ENCODE data around the gene ZEB2. TPM values are rescaled to one million over a fixed set of nuclear protein-coding genes. Genes with fewer than 3 reads are reported as not detected.

The ZEB2 gene
- total RNA-seq, 6 experiments from 2014 or later, result 13.5 to 35.9 (median 21.7) TPM

DNA sequence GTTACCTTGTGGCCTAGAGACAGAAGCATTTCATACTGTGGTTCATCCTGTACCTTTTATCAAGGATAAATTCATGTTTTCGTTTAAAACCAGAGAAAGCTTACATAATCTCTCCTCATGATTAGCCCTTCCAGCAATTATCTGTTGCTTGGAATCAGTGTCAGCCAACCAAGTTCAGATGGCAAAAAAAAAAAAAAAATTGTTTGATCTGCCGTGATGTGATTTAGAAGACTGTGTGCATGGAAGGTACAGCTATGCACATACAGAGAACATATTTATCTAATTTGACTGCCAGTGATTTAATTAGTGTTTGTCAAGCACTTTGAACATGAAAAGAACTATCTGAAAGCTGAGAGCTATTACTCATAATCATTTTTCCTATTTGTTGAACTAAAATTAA lies 180.9 kb downstream of the ZEB2 start:
- H3K36me3 ChIP-seq, result no peaks in the 10 kb centered on the region
- intact Hi-C loops (cut with DNase I), result no loop called here
- no peak for TF ChIP-seq POLR2A (IDR thresholded peaks at IDR 0.05)
- TF ChIP-seq, protein P1, sequence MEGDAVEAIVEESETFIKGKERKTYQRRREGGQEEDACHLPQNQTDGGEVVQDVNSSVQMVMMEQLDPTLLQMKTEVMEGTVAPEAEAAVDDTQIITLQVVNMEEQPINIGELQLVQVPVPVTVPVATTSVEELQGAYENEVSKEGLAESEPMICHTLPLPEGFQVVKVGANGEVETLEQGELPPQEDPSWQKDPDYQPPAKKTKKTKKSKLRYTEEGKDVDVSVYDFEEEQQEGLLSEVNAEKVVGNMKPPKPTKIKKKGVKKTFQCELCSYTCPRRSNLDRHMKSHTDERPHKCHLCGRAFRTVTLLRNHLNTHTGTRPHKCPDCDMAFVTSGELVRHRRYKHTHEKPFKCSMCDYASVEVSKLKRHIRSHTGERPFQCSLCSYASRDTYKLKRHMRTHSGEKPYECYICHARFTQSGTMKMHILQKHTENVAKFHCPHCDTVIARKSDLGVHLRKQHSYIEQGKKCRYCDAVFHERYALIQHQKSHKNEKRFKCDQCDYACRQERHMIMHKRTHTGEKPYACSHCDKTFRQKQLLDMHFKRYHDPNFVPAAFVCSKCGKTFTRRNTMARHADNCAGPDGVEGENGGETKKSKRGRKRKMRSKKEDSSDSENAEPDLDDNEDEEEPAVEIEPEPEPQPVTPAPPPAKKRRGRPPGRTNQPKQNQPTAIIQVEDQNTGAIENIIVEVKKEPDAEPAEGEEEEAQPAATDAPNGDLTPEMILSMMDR (IDR thresholded peaks at IDR 0.05), result no peak
- no peaks in the 10 kb centered on the region for H3K4me1 ChIP-seq
- DNase-seq (no peak), ATAC-seq (no peak)
- WGBS (ENCODE audit: insufficient coverage, low coverage, low lambda C conversion rate, missing lambda C conversion rate), result 69% methylated on average over 2 of the region's 2 CpGs
- no peak overlapping the region for H3K4me3 ChIP-seq
- H3K9me3 ChIP-seq, result peaks cover 0 to 4% (median 0%) of the 10 kb centered on the region in 4 donors
- H3K27ac ChIP-seq, result no peak overlapping the region
- H3K27me3 ChIP-seq, result no peaks in the 10 kb centered on the region

DNA sequence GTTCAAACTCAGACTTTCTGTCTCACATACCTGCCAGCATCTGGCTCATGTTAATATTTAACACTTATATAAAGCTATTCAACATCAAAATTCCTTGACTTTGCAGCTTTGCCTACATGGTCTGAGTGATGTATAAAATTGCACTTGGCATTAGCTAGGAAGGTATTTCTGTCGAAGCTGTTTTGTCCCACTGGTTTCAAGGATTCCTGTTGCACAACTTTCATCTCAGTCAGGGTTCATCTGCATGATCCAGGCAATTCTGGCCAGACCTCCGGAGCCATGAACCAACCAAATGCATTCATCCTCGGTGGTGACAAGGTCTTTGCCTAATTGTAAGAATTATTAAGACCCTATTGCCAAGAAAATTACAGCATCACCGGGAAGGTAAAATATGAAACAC lies 185.4 kb downstream of the ZEB2 start:
- no peaks in the 10 kb centered on the region for H3K9me3 ChIP-seq
- no peak overlapping the region for H3K27ac ChIP-seq
- DNase-seq, result no peak
- H3K4me1 ChIP-seq, result no peaks in the 10 kb centered on the region
- ATAC-seq, result no peak
- TF ChIP-seq POLR2A (IDR thresholded peaks at IDR 0.05), result no peak
- TF ChIP-seq, protein P1 (IDR thresholded peaks at IDR 0.05), result no peak
- WGBS (ENCODE audit: insufficient coverage, low coverage, low lambda C conversion rate, missing lambda C conversion rate), result 42% methylated on average over 4 of the region's 4 CpGs
- H3K27me3 ChIP-seq, result no peaks in the 10 kb centered on the region
- no peaks in the 10 kb centered on the region for H3K36me3 ChIP-seq
- no peak overlapping the region for H3K4me3 ChIP-seq
- intact Hi-C loops (cut with DNase I), result no loop called here

Small RNA genes within 50 kb of the gene (small RNA-seq; reads per million reads assigned to genes)
- 0 reads per million in 2 experiments for gene RF01987
